ENCODE measurements around the gene MPZL1. TPM values are rescaled to one million over a fixed set of nuclear protein-coding genes. Genes with fewer than 3 reads are reported as not detected.

MPZL1 gene
- total and polyA plus RNA-seq, 2 of the 8 experiments (the other 6 are each of a cell fraction or from before 2014, with no cell fraction given) = 37.8 to 120 TPM

DNA sequence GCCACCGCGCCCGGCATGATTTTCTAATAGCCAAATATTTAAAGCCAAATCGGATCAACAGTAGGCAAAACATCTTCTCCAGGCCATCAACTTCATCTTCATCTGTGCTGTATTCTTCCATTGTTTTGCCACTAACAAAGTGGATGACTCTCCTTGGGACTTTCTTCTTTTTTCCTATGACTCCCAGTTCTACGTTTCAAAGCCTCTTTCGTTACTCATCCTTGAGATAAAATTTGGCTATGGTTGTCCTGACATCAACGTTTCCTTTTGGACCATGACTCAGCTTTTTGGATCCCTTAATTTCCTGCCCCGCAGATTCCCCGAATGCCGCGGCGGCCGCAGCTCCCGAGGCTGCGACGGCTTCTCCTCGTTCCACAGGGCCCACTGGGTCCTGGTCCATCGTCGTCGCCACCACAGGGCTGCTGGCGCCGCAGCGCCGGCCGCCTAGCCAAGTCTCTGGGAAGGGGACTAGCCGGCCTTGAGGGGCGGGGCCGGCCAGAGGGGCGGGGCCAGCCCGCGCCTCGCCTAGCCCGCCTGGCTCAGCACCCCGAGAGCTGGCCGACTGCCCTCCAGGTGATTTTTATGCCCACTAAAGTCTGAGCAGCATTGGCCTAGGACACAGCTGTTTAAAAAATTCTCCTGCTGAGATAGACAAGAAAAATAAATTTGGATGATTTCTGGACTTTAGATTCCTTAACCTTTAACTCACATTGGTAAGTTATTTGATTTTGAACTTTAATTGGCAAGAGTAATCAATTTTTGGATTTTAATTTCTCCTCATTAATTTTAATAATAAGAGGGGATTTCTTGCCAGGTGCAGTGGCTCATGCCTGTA, 98.3 kb downstream of the MPZL1 start (continued):
- TF ChIP-seq CHD7 (IDR thresholded peaks at IDR 0.05; ENCODE audit: insufficient replicate concordance, low read length) (no peak), HDAC6 (IDR thresholded peaks at IDR 0.05; ENCODE audit: low read depth, low read length) (no peak), TAF1 (IDR thresholded peaks at IDR 0.05; ENCODE audit: low read depth, low read length) (0 out of 2 replicates have a peak, but pooled peaks have one; percentile 20), RFX5 (IDR thresholded peaks at IDR 0.05; ENCODE audit: borderline replicate concordance, low read depth, low read length) (no peak), POLR2A (IDR thresholded peaks at IDR 0.05; ENCODE audit: control extremely low read depth in 1 of 2, low read depth in 2 of 2, low read length in 2 of 2) (peak in 1 of 2 experiments; percentile 55; a peak in 2 of 3 replicates), BACH1 (IDR thresholded peaks at IDR 0.05; ENCODE audit: low read length) (peak; percentile 85), TBP (IDR thresholded peaks at IDR 0.05; ENCODE audit: low read depth, low read length) (peak; percentile 48; the same call in 1 of the 2 replicates), BRCA1 (IDR thresholded peaks at IDR 0.05; ENCODE audit: low read depth, low read length) (no peak)
